H1 (cell line): Measurements from ENCODE around the gene ZNF254. TPM values are rescaled to one million over a fixed set of nuclear protein-coding genes. Genes with fewer than 3 reads are reported as not detected.

Source experiments
- CTCF ChIA-PET: fragments of 300-600 bp; sonication (Branson Sonifier 250); formaldehyde crosslinking; loops from one replicate; lab custom pipeline; 2021; ENCODE audit not compliant: partially characterized antibody; lab: Charles Lee
- POLR2A ChIA-PET: fragments of 300-600 bp; sonication (Branson Sonifier 250); formaldehyde crosslinking; loops from one replicate; lab custom pipeline; 2021; ENCODE audit warnings: inconsistent platforms; ENCODE audit not compliant: partially characterized antibody; lab: Charles Lee
- DNase-seq, 2 experiments: peaks; one replicate each; pipeline versions ENCODE4 v3.0.0 to v3.0.0-alpha.2; 2010 to 2022; ENCODE audit warnings: low spot score in 2 of 2, low read depth in 1 of 2, mixed read lengths in 1 of 2
- FAIRE-seq: peaks from 2 replicates; lab custom pipeline; 2011; peaks lifted over from hg19 to GRCh38; lab: Jason Lieb, UNC
- H2AFZ ChIP-seq: 2 replicates; pipeline ENCODE4 v1.8.1; 2012; ENCODE audit warnings: low read length, inconsistent platforms
- H2AK5ac ChIP-seq: 2 replicates; pipeline ENCODE4 v1.6.1; 2013; ENCODE audit warnings: low read depth, low read length
- H2BK120ac ChIP-seq: replicated peaks from 2 replicates; pipeline ENCODE3; 2013; ENCODE audit warnings: low read depth, low read length, inconsistent platforms
- H2BK12ac ChIP-seq: 2 replicates; pipeline ENCODE4 v1.6.1; 2013; ENCODE audit warnings: low read depth, low read length
- H2BK15ac ChIP-seq: 2 replicates; pipeline ENCODE4 v1.6.1; 2013; ENCODE audit warnings: low read length
- H2BK20ac ChIP-seq: 2 replicates; pipeline ENCODE4 v1.6.1; 2013; ENCODE audit warnings: low read length
- H2BK5ac ChIP-seq: 2 replicates; pipeline ENCODE4 v1.6.1; 2013; ENCODE audit warnings: low read depth, low read length
- H3K14ac ChIP-seq: 2 replicates; pipeline ENCODE4 v1.6.1; 2013; ENCODE audit warnings: inconsistent platforms; ENCODE audit not compliant: insufficient read length
- H3K18ac ChIP-seq: 2 replicates; pipeline ENCODE4 v1.6.1; 2013; ENCODE audit warnings: low read length; ENCODE audit errors: extremely low read depth
- H3K23ac ChIP-seq: 2 replicates; pipeline ENCODE4 v1.6.1; 2013; ENCODE audit warnings: inconsistent platforms; ENCODE audit not compliant: insufficient read length
- H3K23me2 ChIP-seq: 2 replicates; pipeline ENCODE4 v1.6.1; 2013; ENCODE audit warnings: low read depth, low read length
- H3K27ac ChIP-seq: 2 replicates; pipeline ENCODE4 v1.6.1; 2011; ENCODE audit warnings: low read depth, low read length, inconsistent platforms
- H3K27me3 ChIP-seq, 4 experiments: replicated peaks in 1 of 4; 1 replicate in 1 of 4; 2 replicates in 3 of 4; pipeline versions ENCODE4 v1.6.1 to v1.8.1; 2011 to 2013; ENCODE audit warnings: low read length in 3 of 4, mild to moderate bottlenecking in 3 of 4, inconsistent platforms in 2 of 4, mixed read lengths in 2 of 4, moderate library complexity in 1 of 4; ENCODE audit not compliant: control insufficient read depth in 3 of 4, insufficient read depth in 3 of 4; ENCODE audit errors: extremely low read depth in 1 of 4
- H3K36me3 ChIP-seq, 4 experiments: 2 replicates each; pipeline versions ENCODE4 v1.6.1 to v1.8.1; 2011 to 2013; ENCODE audit warnings: mild to moderate bottlenecking in 4 of 4, low read length in 3 of 4, moderate library complexity in 2 of 4, control low read depth in 1 of 4, inconsistent platforms in 1 of 4; ENCODE audit not compliant: insufficient read depth in 4 of 4, control insufficient read depth in 2 of 4
- H3K4ac ChIP-seq: replicated peaks from 2 replicates; pipeline ENCODE3; 2013; ENCODE audit warnings: low read length, low read depth, mixed read lengths, inconsistent platforms; ENCODE audit not compliant: insufficient read length
- H3K4me1 ChIP-seq, 4 experiments: replicated peaks in 1 of 4; 1 replicate in 1 of 4; 2 replicates in 3 of 4; pipeline versions ENCODE4 v1.6.1 to v1.8.1; 2011 to 2013; ENCODE audit warnings: low read length in 3 of 4, inconsistent platforms in 2 of 4, mixed read lengths in 1 of 4; ENCODE audit not compliant: insufficient read depth in 4 of 4, control insufficient read depth in 3 of 4
- H3K4me2 ChIP-seq, 2 experiments: 2 replicates each; pipeline versions ENCODE4 v1.6.1 to v1.8.1; 2011 to 2013; ENCODE audit warnings: low read depth in 2 of 2, low read length in 2 of 2, control low read depth in 1 of 2, inconsistent platforms in 1 of 2, mild to moderate bottlenecking in 1 of 2; ENCODE audit not compliant: insufficient read depth in 1 of 2
- H3K4me3 ChIP-seq, 4 experiments: fragments of 200-600, 300-600 bp in 1 of 4; sonication (generic), shearing (Covaris generic), sonication (Bioruptor Twin) in 1 of 4; 2 replicates each; pipeline versions ENCODE4 v1.5.1 to v1.8.1; 2011 to 2016; ENCODE audit warnings: low read length in 4 of 4, low read depth in 3 of 4, control low read depth in 2 of 4, inconsistent platforms in 2 of 4, mild to moderate bottlenecking in 2 of 4, mixed read lengths in 1 of 4, moderate library complexity in 1 of 4; ENCODE audit not compliant: insufficient read depth in 2 of 4; ENCODE audit errors: extremely low read depth in 1 of 4
- H3K56ac ChIP-seq: replicated peaks from 2 replicates; pipeline ENCODE3; 2013; ENCODE audit warnings: low read depth, mild to moderate bottlenecking, mixed read lengths, low read length, inconsistent platforms; ENCODE audit not compliant: insufficient read length
- H3K79me1 ChIP-seq: 2 replicates; pipeline ENCODE4 v1.6.1; 2013; ENCODE audit warnings: low read depth, low read length, control low read depth
- H3K79me2 ChIP-seq, 2 experiments: 2 replicates each; pipeline versions ENCODE4 v1.6.1 to v1.8.1; 2012 to 2013; ENCODE audit warnings: low read length in 2 of 2, mild to moderate bottlenecking in 2 of 2, inconsistent platforms in 1 of 2; ENCODE audit not compliant: insufficient read depth in 2 of 2, control insufficient read depth in 1 of 2
- H3K9ac ChIP-seq, 4 experiments: replicated peaks in 1 of 4; 1 replicate in 1 of 4; 2 replicates in 3 of 4; pipeline versions ENCODE4 v1.6.1 to v1.8.1; 2011 to 2013; ENCODE audit warnings: low read depth in 3 of 4, low read length in 3 of 4, control low read depth in 2 of 4, mild to moderate bottlenecking in 2 of 4, moderate library complexity in 2 of 4, inconsistent platforms in 1 of 4; ENCODE audit errors: extremely low read depth in 1 of 4
- H3K9me3 ChIP-seq, 2 experiments: 2 replicates each; pipeline versions ENCODE4 v1.6.1 to v1.8.1; 2012 to 2013; ENCODE audit warnings: mild to moderate bottlenecking in 2 of 2, moderate library complexity in 2 of 2, control low read depth in 1 of 2, inconsistent platforms in 1 of 2, low read depth in 1 of 2, low read length in 1 of 2, mixed read lengths in 1 of 2; ENCODE audit not compliant: insufficient read depth in 2 of 2
- H4K20me1 ChIP-seq, 2 experiments: replicated peaks in 1 of 2; 2 replicates each; pipeline versions ENCODE3 to v1.8.1; 2011 to 2013; ENCODE audit warnings: inconsistent platforms in 2 of 2, low read length in 2 of 2, mild to moderate bottlenecking in 1 of 2; ENCODE audit not compliant: insufficient read depth in 2 of 2, control insufficient read depth in 1 of 2
- H4K5ac ChIP-seq: 2 replicates; pipeline ENCODE4 v1.6.1; 2013; ENCODE audit warnings: low read length, low read depth, mixed read lengths, inconsistent platforms; ENCODE audit not compliant: insufficient read length
- H4K8ac ChIP-seq: 2 replicates; pipeline ENCODE4 v1.8.0; 2013; ENCODE audit warnings: mild to moderate bottlenecking, moderate library complexity, low read length, inconsistent platforms; ENCODE audit not compliant: insufficient read depth; ENCODE audit errors: extremely low read depth
- H4K91ac ChIP-seq: replicated peaks from 2 replicates; pipeline ENCODE3; 2013; ENCODE audit warnings: low read length, mixed read lengths, inconsistent platforms; ENCODE audit not compliant: insufficient read length
- CHD2 ChIP-seq: IDR thresholded peaks from 2 replicates; pipeline ENCODE4 v1.6.1; 2012; ENCODE audit warnings: low read length, improper control_type of control experiment
- SAP30 ChIP-seq: fragments of 300-600 bp; sonication (generic); IDR thresholded peaks from 2 replicates; pipeline ENCODE4 v1.7.1; 2012; ENCODE audit warnings: low read length, moderate library complexity, mild to moderate bottlenecking, inconsistent platforms; ENCODE audit not compliant: insufficient read depth, insufficient replicate concordance
- TBP ChIP-seq: IDR thresholded peaks from 2 replicates; pipeline ENCODE4 v1.6.1; 2011; ENCODE audit warnings: low read depth, low read length, improper control_type of control experiment
- polyA plus RNA-seq, 7 experiments: library from polyadenylated mRNA; depleted of rRNA in 3 of 7; stranded (reverse) in 5 of 7; unstranded in 2 of 7; fragments of >200 nt in 5 of 7; fragments of 200-250 nt in 2 of 7; gene quantifications; 1 replicate in 5 of 7; 2 replicates in 1 of 7; 4 replicates in 1 of 7; pipeline versions ENCODE4 v1.2.1 to v1.2.3, GENCODE V29; 2011 to 2013; ENCODE audit warnings: missing spikeins in 2 of 7, mixed read lengths in 2 of 7
- total RNA-seq: library from RNA; stranded (reverse); fragmentation: NEBNext Ultra II Directional; extraction: Animal tissue kit (Norgen Biotek cat#: 25700); gene quantifications from 2 replicates; pipeline ENCODE4 v1.2.1, GENCODE V29; 2021

The ZNF254 gene
- total and polyA plus RNA-seq, 2 of the 8 experiments (the other 6 are each of a cell fraction or from before 2014, with no cell fraction given), result 4.4 to 22.0 TPM

DNA sequence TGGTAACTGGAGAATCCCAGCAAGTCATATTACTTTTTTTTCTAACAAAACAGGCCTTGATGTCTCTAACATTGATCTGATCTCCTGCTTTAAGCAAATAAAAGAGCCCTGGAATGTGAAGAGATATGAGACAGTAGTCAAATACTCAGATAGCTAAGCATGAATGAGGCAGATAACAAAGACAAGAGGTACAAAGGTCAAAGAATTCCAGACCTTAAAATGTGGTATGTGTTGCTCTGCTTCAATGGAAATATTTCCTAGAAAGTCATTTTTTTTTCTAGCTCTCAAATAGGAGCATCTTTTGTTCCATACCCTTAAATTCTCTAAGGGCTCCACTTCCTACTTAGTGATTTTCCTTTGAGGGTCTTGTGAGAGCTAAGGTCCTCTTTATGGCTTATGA lies 54.6 kb downstream of the ZNF254 start:
- ChIA-PET POLR2A (no interaction called here), CTCF (interaction anchor here (0.9 kb wide), 1 partner anchor 9 kb away, joined by 3 read pairs; no protein-coding TSS in a partner anchor)
- FAIRE-seq (no peak), DNase-seq (no peak)
- TF ChIP-seq SAP30 (no peak), CHD2 (no peak), TBP (no peak)
- Histone ChIP-seq H2BK120ac (no peak overlapping the region), H3K27ac (no peak overlapping the region), H3K36me3 (no peaks in the 10 kb centered on the region; a peak in 1 of 8 replicates), H3K9me3 (peaks cover 6 to 22% of the 10 kb centered on the region in 2 experiments; a peak in 3 of 4 replicates), H3K14ac (no peak overlapping the region), H3K4me3 (no peak overlapping the region), H4K91ac (no peak overlapping the region), H3K27me3 (no peaks in the 10 kb centered on the region), H2AK5ac (no peak overlapping the region), H3K79me1 (no peaks in the 10 kb centered on the region), H3K9ac (no peak overlapping the region), H3K23me2 (no peaks in the 10 kb centered on the region), H4K5ac (no peak overlapping the region), H2BK5ac (no peak overlapping the region), H2BK15ac (no peak overlapping the region), H4K20me1 (no peaks in the 10 kb centered on the region), H3K4ac (no peak overlapping the region), H3K23ac (no peak overlapping the region), H3K4me1 (no peaks in the 10 kb centered on the region), H2BK20ac (no peak overlapping the region), H3K4me2 (no peak overlapping the region), H4K8ac (no peak overlapping the region), H3K18ac (no peak overlapping the region), H2BK12ac (no peak overlapping the region), H3K79me2 (no peaks in the 10 kb centered on the region), H2AFZ (no peak overlapping the region), H3K56ac (no peak overlapping the region)
